ENCODE measurements around the gene TTC39B. TPM values are rescaled to one million over a fixed set of nuclear protein-coding genes. Genes with fewer than 3 reads are reported as not detected.
"Not testable (repeated sequence)": the region's sequence is repeated elsewhere in the genome, so short reads cannot be mapped to it uniquely, and the experiment has no call there.

TTC39B gene
- total RNA-seq, 1 donor from 2014 or later, result 8.7 TPM

- peak; percentile 33 for DNase-seq (ENCODE audit: low read depth)
- Histone ChIP-seq H3K36me3 (ENCODE audit: control insufficient read depth, insufficient read depth, low read length) (no peaks in the 10 kb centered on the region), H3K4me3 (ENCODE audit: low read depth, low read length) (no peak overlapping the region), H3K27me3 (ENCODE audit: control insufficient read depth, insufficient read depth, low read length) (no peaks in the 10 kb centered on the region)
- no peak for FAIRE-seq
- no peak for TF ChIP-seq CTCF (IDR thresholded peaks at IDR 0.05; ENCODE audit: insufficient read depth, low read length, severe bottlenecking)
Measured at GRCh38 chr9:15243081-15243480, 63.9 kb downstream of the TTC39B start.

GRCh38 chr9:15240927-15241326 is 66.1 kb downstream of the TTC39B start:
- FAIRE-seq, result no peak

GRCh38 chr9:15239816-15240215 is 67.2 kb downstream of the TTC39B start:
- Histone ChIP-seq H3K27me3 (ENCODE audit: control insufficient read depth, insufficient read depth, low read length) (no peaks in the 10 kb centered on the region), H3K4me3 (ENCODE audit: low read depth, low read length) (no peak overlapping the region), H3K36me3 (ENCODE audit: control insufficient read depth, insufficient read depth, low read length) (no peaks in the 10 kb centered on the region)
- no peak for TF ChIP-seq CTCF (IDR thresholded peaks at IDR 0.05; ENCODE audit: insufficient read depth, low read length, severe bottlenecking)
- no peak for DNase-seq (ENCODE audit: low read depth)
- FAIRE-seq, result no peak

More at GRCh38 chr9:15240927-15241326, 66.1 kb downstream of the TTC39B start:
- no peak for TF ChIP-seq CTCF (IDR thresholded peaks at IDR 0.05; ENCODE audit: insufficient read depth, low read length, severe bottlenecking)
- H3K27me3 ChIP-seq (ENCODE audit: control insufficient read depth, insufficient read depth, low read length), result no peaks in the 10 kb centered on the region
- no peak for DNase-seq (ENCODE audit: low read depth)
- H3K36me3 ChIP-seq (ENCODE audit: control insufficient read depth, insufficient read depth, low read length), result no peaks in the 10 kb centered on the region
- H3K4me3 ChIP-seq (ENCODE audit: low read depth, low read length), result no peak overlapping the region

- no peak for DNase-seq (ENCODE audit: low read depth)
- no peaks in the 10 kb centered on the region for H3K36me3 ChIP-seq (ENCODE audit: control insufficient read depth, insufficient read depth, low read length)
- H3K4me3 ChIP-seq (ENCODE audit: low read depth, low read length), result no peak overlapping the region
- no peak for TF ChIP-seq CTCF (IDR thresholded peaks at IDR 0.05; ENCODE audit: insufficient read depth, low read length, severe bottlenecking)
- no peaks in the 10 kb centered on the region for H3K27me3 ChIP-seq (ENCODE audit: control insufficient read depth, insufficient read depth, low read length)
- no peak for FAIRE-seq
Measured at GRCh38 chr9:15238646-15239045, 68.4 kb downstream of the TTC39B start.

- H3K4me3 ChIP-seq (ENCODE audit: low read depth, low read length), result no peak overlapping the region
- no peak for DNase-seq (ENCODE audit: low read depth)
- H3K27me3 ChIP-seq (ENCODE audit: control insufficient read depth, insufficient read depth, low read length), result no peaks in the 10 kb centered on the region
- no peak for FAIRE-seq
- H3K36me3 ChIP-seq (ENCODE audit: control insufficient read depth, insufficient read depth, low read length), result no peaks in the 10 kb centered on the region
- TF ChIP-seq CTCF (IDR thresholded peaks at IDR 0.05; ENCODE audit: insufficient read depth, low read length, severe bottlenecking), result no peak
Measured at GRCh38 chr9:15235658-15236057, 71.4 kb downstream of the TTC39B start.

GRCh38 chr9:15233941-15234490 is 73.0 kb downstream of the TTC39B start:
- not testable (repeated sequence) for DNase-seq (ENCODE audit: low read depth); H3K4me3 ChIP-seq (ENCODE audit: low read depth, low read length); FAIRE-seq

GRCh38 chr9:15232706-15233280 is 74.2 kb downstream of the TTC39B start:
- FAIRE-seq; DNase-seq (ENCODE audit: low read depth): not testable (repeated sequence)

More at GRCh38 chr9:15233941-15234490, 73.0 kb downstream of the TTC39B start:
- not testable (repeated sequence) for H3K36me3 ChIP-seq (ENCODE audit: control insufficient read depth, insufficient read depth, low read length); H3K27me3 ChIP-seq (ENCODE audit: control insufficient read depth, insufficient read depth, low read length)

More at GRCh38 chr9:15232706-15233280, 74.2 kb downstream of the TTC39B start:
- not testable (repeated sequence) for H3K4me3 ChIP-seq (ENCODE audit: low read depth, low read length); H3K27me3 ChIP-seq (ENCODE audit: control insufficient read depth, insufficient read depth, low read length); H3K36me3 ChIP-seq (ENCODE audit: control insufficient read depth, insufficient read depth, low read length)

Data from bronchial epithelial cell (primary cell).